WTC11 (cell line): ENCODE results near the gene BROX. TPM values are rescaled to one million over a fixed set of nuclear protein-coding genes. Genes with fewer than 3 reads are reported as not detected.

Source experiments
- ATAC-seq: fragments of 200-7000 bp; cut with Tn5 transposase; 2 replicates; pipeline ENCODE4 v1.10.0; 2021; ENCODE audit warnings: mild to moderate bottlenecking, moderate library complexity
- CTCF ChIA-PET: fragments of 300-600 bp; sonication (Branson Sonifier 250); formaldehyde crosslinking; loops from one replicate; lab custom pipeline; 2021; ENCODE audit warnings: antibody characterized with exemption; lab: Charles Lee
- POLR2A ChIA-PET: fragments of 350-600 bp; sonication (Branson Sonifier 250); formaldehyde crosslinking; loops from one replicate; lab custom pipeline; 2021; ENCODE audit warnings: antibody characterized with exemption; lab: Charles Lee
- DNase-seq: peaks from one replicate; pipeline ENCODE4 v3.0.0; 2021; ENCODE audit warnings: low spot score
- H3K27ac Mint-ChIP-seq: 2 replicates; pipeline ENCODE4 v1.8.0; 2021; ENCODE audit warnings: mixed read lengths
- H3K27me3 Mint-ChIP-seq: 2 replicates; pipeline ENCODE4 v1.8.0; 2021; ENCODE audit warnings: low read depth, mild to moderate bottlenecking, moderate library complexity, mixed read lengths
- H3K36me3 Mint-ChIP-seq: 2 replicates; pipeline ENCODE4 v1.8.0; 2021; ENCODE audit warnings: mixed read lengths
- H3K4me1 Mint-ChIP-seq: 2 replicates; pipeline ENCODE4 v1.8.0; 2022; ENCODE audit warnings: mixed read lengths
- H3K4me3 Mint-ChIP-seq: 2 replicates; pipeline ENCODE4 v1.8.0; 2021; ENCODE audit warnings: mild to moderate bottlenecking, moderate library complexity, mixed read lengths
- H3K9me3 Mint-ChIP-seq: 2 replicates; pipeline ENCODE4 v1.8.0; 2021; ENCODE audit warnings: mixed read lengths
- CREM ChIP-seq: sonication (generic); formaldehyde crosslinking; IDR thresholded peaks from 2 replicates; pipeline ENCODE4 v1.8.1; 2022; ENCODE audit warnings: mild to moderate bottlenecking, missing genetic modification reagents, moderate library complexity
- EMX1 ChIP-seq: fragments of 250-450 bp; sonication (Bioruptor Pico); IDR thresholded peaks from 2 replicates; pipeline ENCODE4 v1.8.0; 2021; ENCODE audit warnings: mild to moderate bottlenecking
- ETV6 ChIP-seq: sonication (generic); formaldehyde crosslinking; IDR thresholded peaks from 2 replicates; pipeline ENCODE4 v1.8.1; 2022; ENCODE audit warnings: mild to moderate bottlenecking, missing genetic modification reagents
- GRHL2 ChIP-seq: fragments of 250-450 bp; sonication (Bioruptor Pico); IDR thresholded peaks from 2 replicates; pipeline ENCODE4 v1.8.0; 2022; ENCODE audit warnings: mild to moderate bottlenecking, moderate library complexity; ENCODE audit not compliant: insufficient replicate concordance, severe bottlenecking
- GTF2I ChIP-seq: fragments of 250-450 bp; sonication (Bioruptor Pico); conservative IDR thresholded peaks from 2 replicates; pipeline ENCODE4 v1.4.0; 2021; ENCODE audit warnings: mild to moderate bottlenecking
- NR3C1 ChIP-seq: sonication (generic); formaldehyde crosslinking; conservative IDR thresholded peaks from 2 replicates; pipeline ENCODE4 v1.8.1; 2023; ENCODE audit warnings: low read depth, mild to moderate bottlenecking, missing genetic modification reagents
- SMAD4 ChIP-seq: sonication (generic); formaldehyde crosslinking; IDR thresholded peaks from 2 replicates; pipeline ENCODE4 v1.8.0; 2022; ENCODE audit warnings: mild to moderate bottlenecking, missing genetic modification reagents
- ZNF232 ChIP-seq: sonication (generic); formaldehyde crosslinking; IDR thresholded peaks from 2 replicates; pipeline ENCODE4 v1.8.0; 2022; ENCODE audit warnings: mild to moderate bottlenecking, missing genetic modification reagents
- ZNF396 ChIP-seq: fragments of 250-450 bp; sonication (Bioruptor Pico); IDR thresholded peaks from 2 replicates; pipeline ENCODE4 v1.8.0; 2021; ENCODE audit warnings: mild to moderate bottlenecking, moderate library complexity, borderline replicate concordance
- total RNA-seq: library from RNA; stranded (reverse); gene quantifications from 3 replicates; pipeline ENCODE4 v1.2.3, GENCODE V29; 2021
- TF ChIP-seq, protein P1 (sequence below): sonication (generic); formaldehyde crosslinking; IDR thresholded peaks from 2 replicates; pipeline ENCODE4 v1.8.0; 2023; ENCODE audit warnings: missing genetic modification reagents, mild to moderate bottlenecking, borderline replicate concordance
- TF ChIP-seq, protein P2 (sequence below): fragments of 250-450 bp; sonication (Bioruptor Pico); conservative IDR thresholded peaks from 2 replicates; pipeline ENCODE4 v1.9.0; 2021; ENCODE audit warnings: mild to moderate bottlenecking
- TF ChIP-seq, protein P3 (sequence below): sonication (generic); formaldehyde crosslinking; IDR thresholded peaks from 2 replicates; pipeline ENCODE4 v1.8.1; 2023; ENCODE audit warnings: mild to moderate bottlenecking, missing genetic modification reagents
- TF ChIP-seq, protein P4 (sequence below): sonication (generic); formaldehyde crosslinking; IDR thresholded peaks from 2 replicates; pipeline ENCODE4 v1.8.0; 2022; ENCODE audit warnings: mild to moderate bottlenecking, missing genetic modification reagents
- TF ChIP-seq, protein P5 (sequence below): sonication (generic); formaldehyde crosslinking; IDR thresholded peaks from 2 replicates; pipeline ENCODE4 v1.8.0; 2022; ENCODE audit warnings: mild to moderate bottlenecking, missing genetic modification reagents
- TF ChIP-seq, protein P6 (sequence below): sonication (generic); formaldehyde crosslinking; IDR thresholded peaks from 2 replicates; pipeline ENCODE4 v1.8.0; 2022; ENCODE audit warnings: mild to moderate bottlenecking, missing genetic modification reagents
- TF ChIP-seq, protein P7 (sequence below): sonication (generic); formaldehyde crosslinking; IDR thresholded peaks from 2 replicates; pipeline ENCODE4 v1.8.0; 2023; ENCODE audit warnings: mild to moderate bottlenecking, missing genetic modification reagents

BROX gene
- total RNA-seq, 1 experiment from 2014 or later, result 27.1 TPM

DNA sequence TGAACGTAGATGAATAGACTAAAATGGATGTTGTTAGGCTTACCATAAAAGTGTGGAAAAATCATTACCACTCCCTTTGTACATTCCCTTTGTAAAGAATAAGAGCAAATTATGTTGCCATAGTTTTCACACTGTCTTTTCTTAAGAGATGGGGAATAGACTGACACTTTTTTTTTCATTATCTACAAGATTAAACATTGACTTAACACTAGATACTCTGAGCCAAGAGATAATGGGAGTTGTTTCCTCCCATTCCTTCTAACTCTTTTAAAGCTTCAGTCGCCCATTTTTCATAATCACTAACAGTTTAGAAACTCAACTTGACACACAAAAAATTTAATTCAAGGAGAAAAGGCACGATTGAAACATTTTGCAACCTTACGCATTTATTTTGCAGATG lies 10.2 kb upstream of the BROX start (continued):
- TF ChIP-seq, protein P1, sequence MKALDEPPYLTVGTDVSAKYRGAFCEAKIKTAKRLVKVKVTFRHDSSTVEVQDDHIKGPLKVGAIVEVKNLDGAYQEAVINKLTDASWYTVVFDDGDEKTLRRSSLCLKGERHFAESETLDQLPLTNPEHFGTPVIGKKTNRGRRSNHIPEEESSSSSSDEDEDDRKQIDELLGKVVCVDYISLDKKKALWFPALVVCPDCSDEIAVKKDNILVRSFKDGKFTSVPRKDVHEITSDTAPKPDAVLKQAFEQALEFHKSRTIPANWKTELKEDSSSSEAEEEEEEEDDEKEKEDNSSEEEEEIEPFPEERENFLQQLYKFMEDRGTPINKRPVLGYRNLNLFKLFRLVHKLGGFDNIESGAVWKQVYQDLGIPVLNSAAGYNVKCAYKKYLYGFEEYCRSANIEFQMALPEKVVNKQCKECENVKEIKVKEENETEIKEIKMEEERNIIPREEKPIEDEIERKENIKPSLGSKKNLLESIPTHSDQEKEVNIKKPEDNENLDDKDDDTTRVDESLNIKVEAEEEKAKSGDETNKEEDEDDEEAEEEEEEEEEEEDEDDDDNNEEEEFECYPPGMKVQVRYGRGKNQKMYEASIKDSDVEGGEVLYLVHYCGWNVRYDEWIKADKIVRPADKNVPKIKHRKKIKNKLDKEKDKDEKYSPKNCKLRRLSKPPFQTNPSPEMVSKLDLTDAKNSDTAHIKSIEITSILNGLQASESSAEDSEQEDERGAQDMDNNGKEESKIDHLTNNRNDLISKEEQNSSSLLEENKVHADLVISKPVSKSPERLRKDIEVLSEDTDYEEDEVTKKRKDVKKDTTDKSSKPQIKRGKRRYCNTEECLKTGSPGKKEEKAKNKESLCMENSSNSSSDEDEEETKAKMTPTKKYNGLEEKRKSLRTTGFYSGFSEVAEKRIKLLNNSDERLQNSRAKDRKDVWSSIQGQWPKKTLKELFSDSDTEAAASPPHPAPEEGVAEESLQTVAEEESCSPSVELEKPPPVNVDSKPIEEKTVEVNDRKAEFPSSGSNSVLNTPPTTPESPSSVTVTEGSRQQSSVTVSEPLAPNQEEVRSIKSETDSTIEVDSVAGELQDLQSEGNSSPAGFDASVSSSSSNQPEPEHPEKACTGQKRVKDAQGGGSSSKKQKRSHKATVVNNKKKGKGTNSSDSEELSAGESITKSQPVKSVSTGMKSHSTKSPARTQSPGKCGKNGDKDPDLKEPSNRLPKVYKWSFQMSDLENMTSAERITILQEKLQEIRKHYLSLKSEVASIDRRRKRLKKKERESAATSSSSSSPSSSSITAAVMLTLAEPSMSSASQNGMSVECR (CRISPR knock-in tag), result no peak

DNA sequence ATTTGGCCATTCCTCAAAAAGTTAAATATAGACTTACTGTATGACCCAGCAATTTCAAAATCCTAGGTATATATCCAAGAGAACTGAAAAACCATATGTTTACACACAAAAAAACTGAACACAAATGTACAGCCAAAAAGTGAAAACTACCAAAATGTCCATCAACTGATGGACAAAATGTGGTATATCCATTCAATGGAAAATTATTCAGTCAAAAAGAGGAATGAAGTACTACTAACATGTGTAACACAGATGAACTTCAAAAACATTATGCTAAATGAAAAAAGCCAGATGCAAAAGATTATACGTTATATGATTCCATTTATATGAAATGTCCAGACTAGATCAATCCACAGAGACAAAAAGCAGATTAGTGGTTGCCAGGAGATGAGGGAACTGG lies 8.1 kb upstream of the BROX start:
- Mint-ChIP-seq H3K27ac (no peak overlapping the region), H3K27me3 (no peaks in the 10 kb centered on the region), H3K9me3 (peaks cover 25% of the 10 kb centered on the region), H3K4me3 (no peak overlapping the region), H3K36me3 (peaks cover 57% of the 10 kb centered on the region), H3K4me1 (no peaks in the 10 kb centered on the region)
- ChIA-PET CTCF (no interaction called here), POLR2A (no interaction called here)
- TF ChIP-seq, protein P2, sequence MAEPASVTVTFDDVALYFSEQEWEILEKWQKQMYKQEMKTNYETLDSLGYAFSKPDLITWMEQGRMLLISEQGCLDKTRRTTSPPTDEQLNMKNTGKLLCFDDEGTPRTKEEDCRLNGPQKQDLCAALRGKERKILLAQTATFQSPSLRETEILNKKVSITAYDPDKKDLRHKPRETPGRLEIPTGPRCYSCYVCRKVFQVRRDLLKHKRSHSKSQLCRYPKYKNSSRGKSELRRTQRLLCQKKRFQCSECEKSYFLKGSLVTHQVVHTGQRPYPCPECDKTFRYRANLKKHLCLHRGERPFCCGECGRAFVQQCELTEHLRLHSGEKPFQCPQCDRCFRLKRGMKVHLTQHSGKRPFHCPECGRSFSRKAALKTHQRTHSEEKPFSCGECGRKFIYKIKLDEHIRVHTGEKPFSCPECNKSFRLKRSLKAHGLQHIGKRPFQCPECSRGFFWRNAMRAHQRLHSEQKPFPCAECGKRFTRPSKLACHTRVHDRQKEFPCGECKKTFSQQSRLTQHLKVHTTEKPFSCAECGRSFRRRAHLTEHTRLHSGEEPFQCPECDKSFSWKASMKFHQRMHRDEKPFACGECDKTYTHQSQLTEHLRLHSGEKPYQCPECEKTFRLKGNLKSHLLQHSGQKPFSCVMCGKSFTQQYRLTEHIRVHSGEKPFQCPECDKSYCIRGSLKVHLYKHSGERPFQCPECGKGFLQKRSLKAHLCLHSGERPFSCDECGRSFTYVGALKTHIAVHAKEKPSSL (CRISPR knock-in tag), result no peak
- TF ChIP-seq, protein P3, sequence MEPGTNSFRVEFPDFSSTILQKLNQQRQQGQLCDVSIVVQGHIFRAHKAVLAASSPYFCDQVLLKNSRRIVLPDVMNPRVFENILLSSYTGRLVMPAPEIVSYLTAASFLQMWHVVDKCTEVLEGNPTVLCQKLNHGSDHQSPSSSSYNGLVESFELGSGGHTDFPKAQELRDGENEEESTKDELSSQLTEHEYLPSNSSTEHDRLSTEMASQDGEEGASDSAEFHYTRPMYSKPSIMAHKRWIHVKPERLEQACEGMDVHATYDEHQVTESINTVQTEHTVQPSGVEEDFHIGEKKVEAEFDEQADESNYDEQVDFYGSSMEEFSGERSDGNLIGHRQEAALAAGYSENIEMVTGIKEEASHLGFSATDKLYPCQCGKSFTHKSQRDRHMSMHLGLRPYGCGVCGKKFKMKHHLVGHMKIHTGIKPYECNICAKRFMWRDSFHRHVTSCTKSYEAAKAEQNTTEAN (CRISPR knock-in tag), result no peak
- TF ChIP-seq, protein P4, sequence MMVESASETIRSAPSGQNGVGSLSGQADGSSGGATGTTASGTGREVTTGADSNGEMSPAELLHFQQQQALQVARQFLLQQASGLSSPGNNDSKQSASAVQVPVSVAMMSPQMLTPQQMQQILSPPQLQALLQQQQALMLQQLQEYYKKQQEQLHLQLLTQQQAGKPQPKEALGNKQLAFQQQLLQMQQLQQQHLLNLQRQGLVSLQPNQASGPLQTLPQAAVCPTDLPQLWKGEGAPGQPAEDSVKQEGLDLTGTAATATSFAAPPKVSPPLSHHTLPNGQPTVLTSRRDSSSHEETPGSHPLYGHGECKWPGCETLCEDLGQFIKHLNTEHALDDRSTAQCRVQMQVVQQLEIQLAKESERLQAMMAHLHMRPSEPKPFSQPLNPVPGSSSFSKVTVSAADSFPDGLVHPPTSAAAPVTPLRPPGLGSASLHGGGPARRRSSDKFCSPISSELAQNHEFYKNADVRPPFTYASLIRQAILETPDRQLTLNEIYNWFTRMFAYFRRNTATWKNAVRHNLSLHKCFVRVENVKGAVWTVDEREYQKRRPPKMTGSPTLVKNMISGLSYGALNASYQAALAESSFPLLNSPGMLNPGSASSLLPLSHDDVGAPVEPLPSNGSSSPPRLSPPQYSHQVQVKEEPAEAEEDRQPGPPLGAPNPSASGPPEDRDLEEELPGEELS, result no peak
- TF ChIP-seq GRHL2 (CRISPR knock-in tag) (no peak), CREM (CRISPR knock-in tag) (no peak), ZNF232 (no peak), NR3C1 (CRISPR knock-in tag) (no peak), ETV6 (CRISPR knock-in tag) (no peak), GTF2I (CRISPR knock-in tag) (no peak), EMX1 (CRISPR knock-in tag) (no peak), SMAD4 (no peak), ZNF396 (CRISPR knock-in tag) (no peak)
- TF ChIP-seq, protein P5, sequence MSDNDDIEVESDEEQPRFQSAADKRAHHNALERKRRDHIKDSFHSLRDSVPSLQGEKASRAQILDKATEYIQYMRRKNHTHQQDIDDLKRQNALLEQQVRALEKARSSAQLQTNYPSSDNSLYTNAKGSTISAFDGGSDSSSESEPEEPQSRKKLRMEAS, result no peak
- TF ChIP-seq, protein P6, sequence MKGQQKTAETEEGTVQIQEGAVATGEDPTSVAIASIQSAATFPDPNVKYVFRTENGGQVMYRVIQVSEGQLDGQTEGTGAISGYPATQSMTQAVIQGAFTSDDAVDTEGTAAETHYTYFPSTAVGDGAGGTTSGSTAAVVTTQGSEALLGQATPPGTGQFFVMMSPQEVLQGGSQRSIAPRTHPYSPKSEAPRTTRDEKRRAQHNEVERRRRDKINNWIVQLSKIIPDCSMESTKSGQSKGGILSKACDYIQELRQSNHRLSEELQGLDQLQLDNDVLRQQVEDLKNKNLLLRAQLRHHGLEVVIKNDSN (CRISPR knock-in tag), result no peak
- TF ChIP-seq, protein P7, sequence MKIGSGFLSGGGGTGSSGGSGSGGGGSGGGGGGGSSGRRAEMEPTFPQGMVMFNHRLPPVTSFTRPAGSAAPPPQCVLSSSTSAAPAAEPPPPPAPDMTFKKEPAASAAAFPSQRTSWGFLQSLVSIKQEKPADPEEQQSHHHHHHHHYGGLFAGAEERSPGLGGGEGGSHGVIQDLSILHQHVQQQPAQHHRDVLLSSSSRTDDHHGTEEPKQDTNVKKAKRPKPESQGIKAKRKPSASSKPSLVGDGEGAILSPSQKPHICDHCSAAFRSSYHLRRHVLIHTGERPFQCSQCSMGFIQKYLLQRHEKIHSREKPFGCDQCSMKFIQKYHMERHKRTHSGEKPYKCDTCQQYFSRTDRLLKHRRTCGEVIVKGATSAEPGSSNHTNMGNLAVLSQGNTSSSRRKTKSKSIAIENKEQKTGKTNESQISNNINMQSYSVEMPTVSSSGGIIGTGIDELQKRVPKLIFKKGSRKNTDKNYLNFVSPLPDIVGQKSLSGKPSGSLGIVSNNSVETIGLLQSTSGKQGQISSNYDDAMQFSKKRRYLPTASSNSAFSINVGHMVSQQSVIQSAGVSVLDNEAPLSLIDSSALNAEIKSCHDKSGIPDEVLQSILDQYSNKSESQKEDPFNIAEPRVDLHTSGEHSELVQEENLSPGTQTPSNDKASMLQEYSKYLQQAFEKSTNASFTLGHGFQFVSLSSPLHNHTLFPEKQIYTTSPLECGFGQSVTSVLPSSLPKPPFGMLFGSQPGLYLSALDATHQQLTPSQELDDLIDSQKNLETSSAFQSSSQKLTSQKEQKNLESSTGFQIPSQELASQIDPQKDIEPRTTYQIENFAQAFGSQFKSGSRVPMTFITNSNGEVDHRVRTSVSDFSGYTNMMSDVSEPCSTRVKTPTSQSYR (CRISPR knock-in tag), result no peak
- no peak for ATAC-seq
- DNase-seq, result no peak
